Parathyroid adenoma (tissue), 2 donors: ENCODE data around the gene SBK3.
"Not testable (repeated sequence)": the region's sequence is repeated elsewhere in the genome, so short reads cannot be mapped to it uniquely, and the experiment has no call there.

Source experiments
- H2AFZ ChIP-seq: fragments of 300-600 bp; sonication (generic); one replicate; pipeline ENCODE4 v1.7.0; 2017; ENCODE audit warnings: antibody characterized with exemption, mild to moderate bottlenecking
- H3K27ac ChIP-seq: fragments of 300-600 bp; sonication (generic); one replicate; pipeline ENCODE4 v1.7.0; 2017
- H3K27me3 ChIP-seq: fragments of 300-600 bp; sonication (generic); one replicate; pipeline ENCODE4 v1.7.0; 2017; ENCODE audit warnings: low read length; ENCODE audit not compliant: control insufficient read depth, insufficient read depth
- H3K36me3 ChIP-seq: fragments of 300-600 bp; sonication (generic); one replicate; pipeline ENCODE4 v1.7.0; 2017; ENCODE audit warnings: low read length; ENCODE audit not compliant: control insufficient read depth, insufficient read depth
- H3K4me1 ChIP-seq: fragments of 300-600 bp; sonication (generic); one replicate; pipeline ENCODE4 v1.7.0; 2017; ENCODE audit warnings: control low read depth
- H3K4me2 ChIP-seq: fragments of 300-600 bp; sonication (generic); one replicate; pipeline ENCODE4 v1.7.0; 2017; ENCODE audit warnings: low read length
- H3K4me3 ChIP-seq: fragments of 300-600 bp; sonication (generic); one replicate; pipeline ENCODE4 v1.7.0; 2017; ENCODE audit warnings: low read depth, low read length
- H3K79me2 ChIP-seq: fragments of 300-600 bp; sonication (generic); one replicate; pipeline ENCODE4 v1.7.0; 2017; ENCODE audit warnings: control low read depth
- H3K9ac ChIP-seq: fragments of 300-600 bp; sonication (generic); one replicate; pipeline ENCODE4 v1.7.0; 2017; ENCODE audit warnings: mild to moderate bottlenecking
- H3K9me3 ChIP-seq: fragments of 300-600 bp; sonication (generic); one replicate; pipeline ENCODE4 v1.7.0; 2017; ENCODE audit warnings: low read length; ENCODE audit not compliant: control insufficient read depth
- TF ChIP-seq, protein P1 (sequence below): fragments of 300-600 bp; sonication (generic); IDR thresholded peaks from one replicate; pipeline ENCODE4 v1.7.0; 2017; ENCODE audit warnings: antibody characterized with exemption, mild to moderate bottlenecking
- donor health status: primary hyperparathyroidism.

SBK3 gene

GRCh38 chr19:55536366-55536765, 9.0 kb downstream of the SBK3 start:
- H3K27me3 ChIP-seq: no peaks in the 10 kb centered on the region
- no peak overlapping the region for H3K4me3 ChIP-seq
- no peak overlapping the region for H3K4me2 ChIP-seq
- no peaks in the 10 kb centered on the region for H3K79me2 ChIP-seq
- TF ChIP-seq, protein P1, sequence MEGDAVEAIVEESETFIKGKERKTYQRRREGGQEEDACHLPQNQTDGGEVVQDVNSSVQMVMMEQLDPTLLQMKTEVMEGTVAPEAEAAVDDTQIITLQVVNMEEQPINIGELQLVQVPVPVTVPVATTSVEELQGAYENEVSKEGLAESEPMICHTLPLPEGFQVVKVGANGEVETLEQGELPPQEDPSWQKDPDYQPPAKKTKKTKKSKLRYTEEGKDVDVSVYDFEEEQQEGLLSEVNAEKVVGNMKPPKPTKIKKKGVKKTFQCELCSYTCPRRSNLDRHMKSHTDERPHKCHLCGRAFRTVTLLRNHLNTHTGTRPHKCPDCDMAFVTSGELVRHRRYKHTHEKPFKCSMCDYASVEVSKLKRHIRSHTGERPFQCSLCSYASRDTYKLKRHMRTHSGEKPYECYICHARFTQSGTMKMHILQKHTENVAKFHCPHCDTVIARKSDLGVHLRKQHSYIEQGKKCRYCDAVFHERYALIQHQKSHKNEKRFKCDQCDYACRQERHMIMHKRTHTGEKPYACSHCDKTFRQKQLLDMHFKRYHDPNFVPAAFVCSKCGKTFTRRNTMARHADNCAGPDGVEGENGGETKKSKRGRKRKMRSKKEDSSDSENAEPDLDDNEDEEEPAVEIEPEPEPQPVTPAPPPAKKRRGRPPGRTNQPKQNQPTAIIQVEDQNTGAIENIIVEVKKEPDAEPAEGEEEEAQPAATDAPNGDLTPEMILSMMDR: no peak
- no peak overlapping the region for H3K9ac ChIP-seq
- no peaks in the 10 kb centered on the region for H3K36me3 ChIP-seq
- no peaks in the 10 kb centered on the region for H3K9me3 ChIP-seq
- no peaks in the 10 kb centered on the region for H3K4me1 ChIP-seq
- H3K27ac ChIP-seq: no peak overlapping the region
- no peak overlapping the region for H2AFZ ChIP-seq

DNA sequence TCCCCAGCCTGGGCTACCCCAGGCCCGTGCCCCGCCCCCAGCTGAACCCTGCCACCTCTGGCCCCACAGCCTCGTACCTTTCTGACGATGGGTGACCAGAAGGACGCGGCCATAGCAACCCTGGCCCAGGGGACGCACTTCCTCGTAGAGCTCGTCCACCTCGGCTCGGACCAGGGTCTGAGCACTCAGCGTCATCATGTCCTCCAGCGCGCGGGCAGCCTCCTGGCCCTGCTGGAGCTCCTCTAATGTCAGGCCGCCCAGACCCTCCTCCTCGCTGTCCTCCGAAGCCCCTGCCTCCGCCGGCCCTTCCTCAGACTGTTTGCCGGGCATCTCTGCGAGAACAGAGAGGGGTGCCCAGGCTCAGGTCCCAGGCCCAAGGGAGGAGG, 9.4 kb downstream of the SBK3 start:
- TF ChIP-seq, protein P1: no peak
- no peaks in the 10 kb centered on the region for H3K36me3 ChIP-seq

GRCh38 chr19:55535173-55535964, 10.0 kb downstream of the SBK3 start:
- Histone ChIP-seq H2AFZ (no peak overlapping the region), H3K4me1 (no peaks in the 10 kb centered on the region), H3K9ac (no peak overlapping the region), H3K4me3 (no peak overlapping the region), H3K27ac (no peak overlapping the region), H3K4me2 (no peak overlapping the region), H3K36me3 (no peaks in the 10 kb centered on the region), H3K79me2 (no peaks in the 10 kb centered on the region), H3K9me3 (no peaks in the 10 kb centered on the region), H3K27me3 (no peaks in the 10 kb centered on the region)
- TF ChIP-seq, protein P1: no peak

More for the DNA sequence above, 9.4 kb downstream of the SBK3 start:
- H3K79me2 ChIP-seq: no peaks in the 10 kb centered on the region
- no peaks in the 10 kb centered on the region for H3K9me3 ChIP-seq
- no peak overlapping the region for H3K27ac ChIP-seq
- H3K9ac ChIP-seq: no peak overlapping the region
- no peaks in the 10 kb centered on the region for H3K27me3 ChIP-seq
- no peak overlapping the region for H2AFZ ChIP-seq
- no peak overlapping the region for H3K4me3 ChIP-seq
- no peaks in the 10 kb centered on the region for H3K4me1 ChIP-seq
- H3K4me2 ChIP-seq: no peak overlapping the region

GRCh38 chr19:55534280-55534679, 11.1 kb downstream of the SBK3 start:
- not testable (repeated sequence) for H3K9me3 ChIP-seq, H3K4me3 ChIP-seq, H3K4me1 ChIP-seq

GRCh38 chr19:55530996-55531395, 14.3 kb downstream of the SBK3 start:
- Histone ChIP-seq H3K4me3 (no peak overlapping the region), H3K9me3 (no peaks in the 10 kb centered on the region), H3K4me1 (peaks cover 6% of the 10 kb centered on the region), H3K4me2 (no peak overlapping the region), H3K79me2 (no peaks in the 10 kb centered on the region), H3K27me3 (no peaks in the 10 kb centered on the region), H3K9ac (no peak overlapping the region), H2AFZ (no peak overlapping the region), H3K36me3 (no peaks in the 10 kb centered on the region), H3K27ac (no peak overlapping the region)
- TF ChIP-seq, protein P1: no peak

More at GRCh38 chr19:55534280-55534679, 11.1 kb downstream of the SBK3 start:
- not testable (repeated sequence) for H3K79me2 ChIP-seq, H2AFZ ChIP-seq, H3K27me3 ChIP-seq, H3K4me2 ChIP-seq, H3K36me3 ChIP-seq, H3K27ac ChIP-seq, H3K9ac ChIP-seq
